Hematopoietic multipotent progenitor cell treated with erythropoietin and hydrocortisone succinate and interleukin-3 and kit ligand, for 8 days (in vitro differentiated cells): ENCODE measurements around the gene KANSL3.
"Not testable (repeated sequence)": the region's sequence is repeated elsewhere in the genome, so short reads cannot be mapped to it uniquely, and the experiment has no call there.

Experiments
- DNase-seq: peaks from one replicate; pipeline ENCODE4 v3.0.0-alpha.2; 2015

The KANSL3 gene

DNA sequence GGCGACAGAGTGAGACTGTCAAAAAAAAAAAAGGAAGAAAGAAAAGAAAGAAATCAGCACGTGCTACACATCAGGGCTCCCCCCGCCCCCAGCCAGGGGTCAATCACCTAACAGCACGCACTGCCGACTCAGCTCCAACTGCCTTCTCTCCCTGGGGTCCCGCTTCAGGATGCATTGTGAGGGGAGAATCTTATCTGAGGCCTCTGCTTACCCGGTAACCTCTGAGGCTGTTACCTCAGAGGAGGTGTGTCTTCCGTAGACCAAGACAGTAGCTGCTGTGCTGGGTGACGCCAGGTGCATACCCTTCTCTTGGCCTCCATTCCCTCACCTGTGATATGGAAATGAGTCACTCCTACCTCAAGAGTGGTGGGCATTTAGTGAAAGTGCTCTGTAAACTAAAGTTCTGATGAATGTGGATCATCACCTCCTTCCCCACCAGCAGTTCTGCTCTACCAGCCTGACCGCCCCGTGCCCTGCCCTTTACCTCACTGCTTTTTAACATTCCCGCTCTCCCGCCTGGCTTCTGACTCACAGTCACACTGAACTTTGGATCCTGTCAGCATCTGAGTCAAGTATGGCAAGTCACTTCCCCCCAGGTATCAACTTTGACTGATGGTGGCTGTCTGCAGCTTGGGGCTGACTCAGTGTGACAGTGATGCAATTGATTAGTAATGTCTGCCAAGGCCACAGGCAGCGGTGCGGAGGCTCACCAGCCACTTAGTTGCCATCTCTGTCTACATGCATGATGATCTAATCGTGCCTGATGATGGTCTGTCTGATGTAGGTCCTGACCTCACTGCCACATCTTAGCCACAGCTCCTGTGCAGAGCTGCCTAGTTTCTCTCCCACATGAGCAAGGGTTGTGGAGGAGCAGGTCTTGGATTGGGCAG lies 81.4 kb downstream of the KANSL3 start:
- no peak for DNase-seq

DNA sequence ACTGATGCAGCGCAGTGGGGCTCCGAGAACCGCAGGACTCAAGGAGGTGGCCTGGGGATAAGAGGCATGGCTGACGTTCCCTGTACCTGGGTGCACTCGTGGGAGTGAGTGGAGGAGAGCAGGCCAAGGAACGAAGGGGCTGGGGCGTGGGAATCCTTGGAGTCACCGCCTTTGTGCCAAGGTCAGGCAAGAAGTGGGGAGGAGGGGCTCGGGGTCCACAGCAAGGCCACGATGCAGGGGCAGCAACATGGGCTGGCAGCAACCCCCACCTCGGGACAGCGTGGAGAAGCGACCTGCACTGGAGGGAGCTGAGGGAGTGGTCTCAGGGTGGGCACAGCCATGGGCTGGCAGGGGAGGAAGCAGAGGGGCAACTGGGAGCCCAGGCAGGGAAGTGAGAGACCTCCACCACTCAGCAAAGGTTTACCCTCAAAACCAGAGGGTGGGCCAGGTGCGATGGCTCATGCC lies 82.9 kb downstream of the KANSL3 start:
- no peak for DNase-seq

DNA sequence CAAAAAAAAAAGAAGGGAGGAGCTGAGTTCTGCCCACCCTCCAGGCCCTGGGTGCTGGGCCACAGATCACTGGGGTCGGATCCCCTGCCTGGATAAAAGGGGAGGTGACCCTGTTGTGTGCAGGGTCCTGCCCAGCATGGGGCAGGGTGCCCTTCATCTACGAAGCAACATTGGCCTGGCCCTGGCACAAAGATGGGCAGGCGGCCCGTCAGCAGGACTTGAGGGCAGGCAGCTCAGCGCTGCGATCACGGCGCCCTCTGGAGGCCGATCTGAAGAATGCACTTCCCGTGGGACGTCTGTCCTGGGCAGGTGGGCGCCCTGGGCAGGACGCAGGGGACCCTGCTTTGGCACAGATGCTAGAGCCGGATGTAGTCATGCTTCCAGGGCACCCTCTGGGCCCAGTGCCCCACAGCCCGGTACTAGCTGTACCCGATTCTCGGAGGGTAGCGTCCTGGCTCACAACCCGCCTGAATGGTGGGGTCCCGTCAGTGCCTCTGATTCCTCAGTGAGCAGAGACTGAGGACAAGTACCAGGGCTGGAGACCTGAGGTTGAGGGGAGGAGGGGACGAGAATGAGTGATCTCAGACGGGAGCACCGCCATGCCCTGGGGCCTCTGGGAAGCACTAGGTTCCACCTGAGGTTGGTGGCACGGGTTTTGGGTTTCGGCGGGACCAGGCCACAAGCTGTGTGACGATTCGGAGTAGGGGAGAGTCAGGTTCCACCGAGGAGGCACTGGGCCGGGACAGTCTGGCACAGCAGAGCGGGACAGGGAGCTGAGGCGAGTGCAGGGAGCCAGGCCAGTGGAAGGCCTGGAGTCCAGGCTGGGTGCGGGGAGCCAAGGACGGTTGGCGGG lies 83.6 kb downstream of the KANSL3 start:
- DNase-seq, result peak; percentile 50

GRCh38 chr2:96553957-96554292 lies 84.2 kb downstream of the KANSL3 start:
- DNase-seq, result not testable (repeated sequence)

- no peak for DNase-seq
Observed at GRCh38 chr2:96553176-96553956, 84.7 kb downstream of the KANSL3 start.

- no peak for DNase-seq
Observed at GRCh38 chr2:96552315-96553175, 85.6 kb downstream of the KANSL3 start.

DNA sequence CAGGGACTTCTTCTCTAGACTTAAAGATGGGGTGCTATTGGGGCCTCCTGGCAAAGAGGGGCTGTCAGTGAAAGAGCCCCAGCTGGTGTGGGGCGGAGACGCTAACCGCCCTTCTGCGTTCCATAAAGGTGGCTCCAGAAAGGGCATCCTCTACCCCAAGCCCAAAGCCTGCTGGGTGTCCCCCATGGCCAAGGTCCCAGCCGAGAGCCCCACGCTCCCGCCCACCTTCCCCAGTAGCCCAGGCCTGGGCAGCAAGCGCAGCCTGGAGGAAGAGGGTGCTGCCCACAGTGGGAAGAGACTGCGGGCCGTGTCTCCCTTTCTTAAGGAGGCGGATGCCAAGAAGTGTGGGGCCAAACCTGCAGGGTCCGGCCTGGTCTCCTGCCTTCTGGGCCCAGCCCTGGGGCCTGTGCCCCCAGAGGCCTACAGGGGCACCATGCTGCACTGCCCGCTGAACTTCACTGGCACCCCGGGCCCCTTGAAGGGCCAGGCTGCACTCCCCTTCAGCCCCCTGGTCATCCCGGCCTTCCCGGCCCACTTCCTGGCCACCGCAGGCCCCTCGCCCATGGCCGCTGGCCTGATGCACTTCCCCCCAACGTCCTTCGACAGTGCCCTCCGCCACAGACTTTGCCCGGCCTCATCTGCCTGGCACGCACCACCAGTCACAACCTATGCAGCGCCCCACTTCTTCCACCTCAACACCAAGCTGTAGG lies 86.4 kb downstream of the KANSL3 start:
- DNase-seq, result no peak

GRCh38 chr2:96550787-96551604 lies 87.1 kb downstream of the KANSL3 start:
- no peak for DNase-seq

- no peak for DNase-seq
Observed at GRCh38 chr2:96549967-96550786, 87.9 kb downstream of the KANSL3 start.

DNA sequence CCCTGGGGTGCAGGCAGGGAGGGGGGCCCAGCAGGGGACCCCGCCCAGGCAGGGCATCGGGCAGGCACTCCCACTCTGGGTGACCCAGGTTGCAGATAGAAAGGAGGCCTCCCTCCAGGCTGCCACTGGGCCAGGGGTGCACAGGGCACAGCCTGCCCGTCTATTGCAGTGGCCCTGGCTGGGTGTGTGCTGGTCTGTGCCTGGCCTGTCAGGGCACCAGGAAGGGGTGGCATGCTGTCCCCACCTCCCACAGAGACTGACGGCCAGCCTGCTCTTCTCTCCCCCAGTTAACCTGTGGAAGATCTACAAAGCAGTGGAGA lies 88.7 kb downstream of the KANSL3 start:
- no peak for DNase-seq

DNA sequence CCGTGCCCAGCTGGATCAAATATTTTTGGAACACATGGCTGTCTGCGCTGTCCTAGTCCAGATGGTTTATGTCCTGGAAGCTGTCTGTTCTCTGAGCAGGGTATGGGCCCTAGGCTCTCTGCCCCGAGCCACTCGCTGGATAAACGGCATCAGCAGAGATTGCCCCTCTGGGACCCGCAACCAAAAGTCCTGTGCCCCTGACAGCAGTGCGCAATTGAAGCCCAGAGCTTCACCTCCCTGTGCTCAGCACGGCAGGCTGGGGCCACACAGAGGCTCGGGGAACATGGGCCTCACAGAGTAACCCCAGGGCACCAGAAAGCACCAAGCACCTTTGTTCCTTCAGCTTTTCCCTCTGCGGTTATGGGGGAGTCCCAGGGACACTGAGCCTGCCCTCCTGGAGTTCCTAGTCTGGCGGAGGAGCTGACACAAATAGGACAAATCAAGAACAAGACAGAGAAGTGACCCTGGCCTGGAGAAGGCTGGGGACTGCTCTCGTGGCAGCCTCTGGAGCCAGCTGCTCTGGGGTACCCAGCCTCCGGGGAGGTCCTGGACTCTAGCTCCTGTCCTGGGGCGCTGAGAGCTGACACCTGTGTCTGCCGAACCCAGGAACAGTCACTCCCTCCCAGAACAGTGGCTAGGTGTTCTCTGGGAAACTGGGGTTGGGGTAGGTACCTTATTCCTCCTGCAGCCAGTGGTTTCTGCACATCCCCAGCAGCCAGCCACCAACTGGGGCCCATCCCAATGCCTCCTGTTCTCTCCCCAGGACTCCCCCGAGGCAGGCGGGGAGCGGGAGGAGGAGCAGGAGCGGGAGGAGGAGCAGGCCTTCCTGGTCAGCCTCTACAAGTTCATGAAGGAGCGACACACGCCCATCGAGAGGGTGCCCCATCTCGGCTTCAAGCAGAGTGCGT lies 89.3 kb downstream of the KANSL3 start:
- no peak for DNase-seq

GRCh38 chr2:96547731-96548171 lies 90.4 kb downstream of the KANSL3 start:
- no peak for DNase-seq

GRCh38 chr2:96547203-96547641 lies 90.9 kb downstream of the KANSL3 start:
- no peak for DNase-seq

- no peak for DNase-seq
Observed at GRCh38 chr2:96546797-96547196, 91.3 kb downstream of the KANSL3 start.

- no peak for DNase-seq
Observed at GRCh38 chr2:96546321-96546720, 91.8 kb downstream of the KANSL3 start.
